Measurements from ENCODE around the gene CYTH4. TPM values are rescaled to one million over a fixed set of nuclear protein-coding genes. Genes with fewer than 3 reads are reported as not detected.

Gene CYTH4
- total and polyA plus RNA-seq, 10 of the 15 experiments (the other 5 are each of a cell fraction or from before 2014, with no cell fraction given), result 1.5 to 27.3 (median 16.9) TPM

DNA sequence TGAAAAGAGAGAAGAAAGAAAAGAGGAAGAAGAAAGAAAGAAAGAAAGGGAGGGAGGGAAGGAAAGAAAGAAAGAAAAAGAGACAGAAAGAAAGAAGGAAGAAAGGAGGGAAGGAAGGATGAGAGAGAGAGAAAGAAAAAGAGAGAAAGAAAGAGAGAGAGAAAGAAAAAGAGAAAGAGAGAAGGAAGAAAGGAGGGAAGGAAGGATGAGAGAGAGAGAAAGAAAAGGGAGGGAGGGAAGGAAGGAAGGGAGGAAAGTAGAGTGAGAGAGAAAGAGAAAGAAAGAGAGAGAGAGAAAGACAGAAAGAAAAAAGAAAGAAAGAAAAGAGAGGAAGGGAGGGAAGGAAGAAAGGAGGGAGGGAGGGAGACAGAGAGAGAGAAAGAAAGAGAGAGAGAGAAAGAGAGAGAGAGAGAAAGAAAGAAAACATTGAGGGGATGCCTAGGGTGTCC lies 26.7 kb upstream of the CYTH4 start:
- no peak for ATAC-seq
- ChIA-PET CTCF (interaction anchor here (0.8 to 2.5 kb wide), 9 partner anchors 11 to 90 kb away, joined by 3 to 37 read pairs (median 4); partner anchors contain the start of gene RAC2), SMC1A (ENCODE audit: uncharacterized antibody, unreplicated experiment) (interaction anchor here (1.0 to 5.6 kb wide), 8 partner anchors 11 to 56 kb away, joined by 3 to 58 read pairs (median 6); partner anchors contain the start of gene RAC2), RAD21 (ENCODE audit: unreplicated experiment) (interaction anchor here (0.7 to 6.6 kb wide), 12 partner anchors 9 to 216 kb away, joined by 3 to 84 read pairs (median 4); partner anchors contain the start of gene RAC2), POLR2A (interaction anchor here (0.8 to 4.3 kb wide), 9 partner anchors 11 to 337 kb away, joined by 3 to 36 read pairs (median 4); partner anchors contain the start of gene RAC2)
- H3K79me2 ChIP-seq (ENCODE audit: control insufficient read depth, insufficient read depth, low read length), result no peaks in the 10 kb centered on the region
- H3K9ac ChIP-seq (ENCODE audit: control insufficient read depth, insufficient read depth, low read length), result no peak overlapping the region
- BruUV-seq (replicated peaks), result no TSS peak
- H2AFZ ChIP-seq (ENCODE audit: control insufficient read depth, low read depth, low read length), result peak overlapping the region; percentile 5
- no peaks in the 10 kb centered on the region for H3K36me3 ChIP-seq (ENCODE audit: control insufficient read depth in 2 of 2, insufficient read depth in 2 of 2, low read length in 1 of 2)
- no peak for FAIRE-seq
- no peak overlapping the region for H3K4me2 ChIP-seq (ENCODE audit: control insufficient read depth, insufficient read depth)
- no peaks in the 10 kb centered on the region for H4K20me1 ChIP-seq (ENCODE audit: control insufficient read depth, insufficient read depth)
- H3K9me3 ChIP-seq (replicated peaks; ENCODE audit: control insufficient read depth, insufficient read depth, low read length), result no peaks in the 10 kb centered on the region
- no peaks in the 10 kb centered on the region for H3K27me3 ChIP-seq (replicated peaks in 1 of 2; ENCODE audit: control insufficient read depth in 2 of 2, insufficient read depth in 2 of 2, low read length in 1 of 2)
- in situ Hi-C loops (cut with MboI), result no loop called here
- peaks cover 8% of the 10 kb centered on the region; the same call in 1 of the 2 replicates for H3K4me1 ChIP-seq (ENCODE audit: control insufficient read depth, insufficient read depth, low read length)
- intact Hi-C loops (cut with micrococcal nuclease; ENCODE audit: unreplicated experiment), result loop anchor here (2.0 kb wide), 1 partner anchor 57 kb away; no protein-coding TSS in a partner anchor
- DNase-seq (ENCODE audit: low read depth, low spot score), result no peak
- no peak overlapping the region for H3K27ac ChIP-seq (ENCODE audit: control insufficient read depth, insufficient read depth)
- no peak overlapping the region for H3K4me3 ChIP-seq
- TF ChIP-seq JUND (IDR thresholded peaks at IDR 0.05; ENCODE audit: low read depth, low read length) (no peak), ZZZ3 (IDR thresholded peaks at IDR 0.05; ENCODE audit: control insufficient read depth, insufficient read length, low read depth) (no peak), JUNB (IDR thresholded peaks at IDR 0.05) (no peak), MTA2 (IDR thresholded peaks at IDR 0.05; ENCODE audit: low read depth) (peak; percentile 80), HDGF (IDR thresholded peaks at IDR 0.05) (peak; percentile 52; the same call in 1 of the 2 replicates), POLR2AphosphoS2 (IDR thresholded peaks at IDR 0.05; ENCODE audit: low read depth, low read length) (no peak), POLR2A (IDR thresholded peaks at IDR 0.05; ENCODE audit: low read depth, low read length) (no peak), STAT1 (conservative IDR thresholded peaks at IDR 0.05) (no peak), MYC (IDR thresholded peaks at IDR 0.05; ENCODE audit: insufficient read depth, insufficient read length, insufficient replicate concordance, low read length, severe bottlenecking) (no peak), SP1 (IDR thresholded peaks at IDR 0.05; ENCODE audit: low read depth, low read length) (no peak), ZSCAN29 (IDR thresholded peaks at IDR 0.05) (no peak), TCF3 (IDR thresholded peaks at IDR 0.05; ENCODE audit: borderline replicate concordance, insufficient read depth, low read depth, low read length) (no peak), MXI1 (IDR thresholded peaks at IDR 0.05; ENCODE audit: low read depth, low read length) (no peak), STAT3 (IDR thresholded peaks at IDR 0.05; ENCODE audit: low read depth, low read length) (no peak), EED (IDR thresholded peaks at IDR 0.05; ENCODE audit: low read depth) (no peak), RBBP5 (conservative IDR thresholded peaks at IDR 0.05) (no peak)
- TF ChIP-seq, protein P1, sequence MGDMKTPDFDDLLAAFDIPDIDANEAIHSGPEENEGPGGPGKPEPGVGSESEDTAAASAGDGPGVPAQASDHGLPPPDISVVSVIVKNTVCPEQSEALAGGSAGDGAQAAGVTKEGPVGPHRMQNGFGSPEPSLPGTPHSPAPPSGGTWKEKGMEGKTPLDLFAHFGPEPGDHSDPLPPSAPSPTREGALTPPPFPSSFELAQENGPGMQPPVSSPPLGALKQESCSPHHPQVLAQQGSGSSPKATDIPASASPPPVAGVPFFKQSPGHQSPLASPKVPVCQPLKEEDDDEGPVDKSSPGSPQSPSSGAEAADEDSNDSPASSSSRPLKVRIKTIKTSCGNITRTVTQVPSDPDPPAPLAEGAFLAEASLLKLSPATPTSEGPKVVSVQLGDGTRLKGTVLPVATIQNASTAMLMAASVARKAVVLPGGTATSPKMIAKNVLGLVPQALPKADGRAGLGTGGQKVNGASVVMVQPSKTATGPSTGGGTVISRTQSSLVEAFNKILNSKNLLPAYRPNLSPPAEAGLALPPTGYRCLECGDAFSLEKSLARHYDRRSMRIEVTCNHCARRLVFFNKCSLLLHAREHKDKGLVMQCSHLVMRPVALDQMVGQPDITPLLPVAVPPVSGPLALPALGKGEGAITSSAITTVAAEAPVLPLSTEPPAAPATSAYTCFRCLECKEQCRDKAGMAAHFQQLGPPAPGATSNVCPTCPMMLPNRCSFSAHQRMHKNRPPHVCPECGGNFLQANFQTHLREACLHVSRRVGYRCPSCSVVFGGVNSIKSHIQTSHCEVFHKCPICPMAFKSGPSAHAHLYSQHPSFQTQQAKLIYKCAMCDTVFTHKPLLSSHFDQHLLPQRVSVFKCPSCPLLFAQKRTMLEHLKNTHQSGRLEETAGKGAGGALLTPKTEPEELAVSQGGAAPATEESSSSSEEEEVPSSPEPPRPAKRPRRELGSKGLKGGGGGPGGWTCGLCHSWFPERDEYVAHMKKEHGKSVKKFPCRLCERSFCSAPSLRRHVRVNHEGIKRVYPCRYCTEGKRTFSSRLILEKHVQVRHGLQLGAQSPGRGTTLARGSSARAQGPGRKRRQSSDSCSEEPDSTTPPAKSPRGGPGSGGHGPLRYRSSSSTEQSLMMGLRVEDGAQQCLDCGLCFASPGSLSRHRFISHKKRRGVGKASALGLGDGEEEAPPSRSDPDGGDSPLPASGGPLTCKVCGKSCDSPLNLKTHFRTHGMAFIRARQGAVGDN (IDR thresholded peaks at IDR 0.05), result no peak
- TF ChIP-seq, protein P2, sequence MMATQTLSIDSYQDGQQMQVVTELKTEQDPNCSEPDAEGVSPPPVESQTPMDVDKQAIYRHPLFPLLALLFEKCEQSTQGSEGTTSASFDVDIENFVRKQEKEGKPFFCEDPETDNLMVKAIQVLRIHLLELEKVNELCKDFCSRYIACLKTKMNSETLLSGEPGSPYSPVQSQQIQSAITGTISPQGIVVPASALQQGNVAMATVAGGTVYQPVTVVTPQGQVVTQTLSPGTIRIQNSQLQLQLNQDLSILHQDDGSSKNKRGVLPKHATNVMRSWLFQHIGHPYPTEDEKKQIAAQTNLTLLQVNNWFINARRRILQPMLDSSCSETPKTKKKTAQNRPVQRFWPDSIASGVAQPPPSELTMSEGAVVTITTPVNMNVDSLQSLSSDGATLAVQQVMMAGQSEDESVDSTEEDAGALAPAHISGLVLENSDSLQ (IDR thresholded peaks at IDR 0.05), result no peak

All from GM12878 (cell line).